ENCODE data around the gene CHD6.

Gene CHD6

GRCh38 chr20:41617902-41618806 lies at the start of gene CHD6:
TSS of gene CHD6 (minus strand) at chr20:41618377. CDS start at chr20:41551337, 67,040 bp downstream.
- peak; percentile 99 for DNase-seq

- DNase-seq = no peak
Measured at GRCh38 chr20:41664584-41664983, 46.4 kb upstream of the CHD6 start.

- DNase-seq = no peak
Measured at GRCh38 chr20:41657655-41658054, 39.5 kb upstream of the CHD6 start.

- peak; percentile 79 for DNase-seq
Measured at GRCh38 chr20:41655962-41656618, 37.9 kb upstream of the CHD6 start.

- DNase-seq = no peak
Measured at GRCh38 chr20:41654884-41655283, 36.7 kb upstream of the CHD6 start.

GRCh38 chr20:41654292-41654691 lies 36.1 kb upstream of the CHD6 start:
- DNase-seq = peak; percentile 95

- DNase-seq = peak; percentile 94
Measured at GRCh38 chr20:41650231-41650948, 32.2 kb upstream of the CHD6 start.

GRCh38 chr20:41649489-41649888 lies 31.3 kb upstream of the CHD6 start:
- DNase-seq = peak; percentile 74

- DNase-seq = no peak
Measured at GRCh38 chr20:41645372-41645771, 27.2 kb upstream of the CHD6 start.

GRCh38 chr20:41643504-41643938 lies 25.3 kb upstream of the CHD6 start:
- DNase-seq = peak; percentile 70

- DNase-seq = no peak
Measured at GRCh38 chr20:41639630-41640029, 21.5 kb upstream of the CHD6 start.

- DNase-seq = no peak
Measured at GRCh38 chr20:41638456-41638855, 20.3 kb upstream of the CHD6 start.

- no peak for DNase-seq
Measured at GRCh38 chr20:41635158-41635557, 17.0 kb upstream of the CHD6 start.

GRCh38 chr20:41632896-41633295 lies 14.7 kb upstream of the CHD6 start:
- DNase-seq = no peak

GRCh38 chr20:41631826-41632225 lies 13.6 kb upstream of the CHD6 start:
- no peak for DNase-seq

- DNase-seq = no peak
Measured at GRCh38 chr20:41630846-41631245, 12.7 kb upstream of the CHD6 start.

- DNase-seq = no peak
Measured at GRCh38 chr20:41627611-41628244, 9.6 kb upstream of the CHD6 start.

GRCh38 chr20:41627001-41627495 lies 8.9 kb upstream of the CHD6 start:
- no peak for DNase-seq

- DNase-seq = no peak
Measured at GRCh38 chr20:41623625-41624375, 5.6 kb upstream of the CHD6 start.

- DNase-seq = no peak
Measured at GRCh38 chr20:41622584-41622983, 4.4 kb upstream of the CHD6 start.

- no peak for DNase-seq
Measured at GRCh38 chr20:41621971-41622370, 3.8 kb upstream of the CHD6 start.

GRCh38 chr20:41621421-41621820 lies 3.2 kb upstream of the CHD6 start:
- no peak for DNase-seq

All from NCI-H1105 (cell line).